Liver (tissue), 3 donors: ENCODE measurements around the gene PRRG2.

Source experiments
- ATF3 ChIP-seq: IDR thresholded peaks from 2 replicates; pipeline ENCODE4 v1.6.1; 2016; ENCODE audit warnings: antibody characterized with exemption
- CTCF ChIP-seq: fragments of 150-350 bp; IDR thresholded peaks from 2 replicates; pipeline ENCODE4 v1.5.1; 2017; ENCODE audit warnings: improper control_type of control experiment, low read depth, low read length; ENCODE audit not compliant: missing input control
- EGR1 ChIP-seq, 2 donors: IDR thresholded peaks; 2 replicates each; pipeline ENCODE4 v1.6.1; 2016 to 2018; ENCODE audit warnings: antibody characterized with exemption in 2 of 2, low read depth in 2 of 2
- MAX ChIP-seq: IDR thresholded peaks from 2 replicates; pipeline ENCODE4 v1.6.1; 2016; ENCODE audit warnings: antibody characterized with exemption
- RXRA ChIP-seq, 2 donors: IDR thresholded peaks; 2 replicates each; pipeline ENCODE4 v1.6.1; 2017 to 2018; ENCODE audit warnings: antibody characterized with exemption in 2 of 2, mild to moderate bottlenecking in 1 of 2
- donor health status: healthy.
- donor health status: healthy.

- TF ChIP-seq CTCF: no peak
- TF ChIP-seq EGR1 (IDR thresholded peaks at IDR 0.05; ENCODE audit: low read depth in 2 of 2): no peak
- no peak for TF ChIP-seq MAX
- no peak for TF ChIP-seq RXRA (IDR thresholded peaks at IDR 0.05)
- TF ChIP-seq ATF3: no peak
Observed at GRCh38 chr19:49538643-49539042, 42.5 kb upstream of the PRRG2 start.
